HepG2 (cell line): ENCODE results near the gene GAS2L2.

Experiments
- EP300 ChIP-seq, 3 experiments: sonication (generic) in 1 of 3; formaldehyde crosslinking in 1 of 3; IDR thresholded peaks; 2 replicates each; pipeline versions ENCODE4 v1.5.1 to v1.6.1; 2011 to 2020; ENCODE audit warnings: low read depth in 2 of 3, low read length in 2 of 3, borderline replicate concordance in 1 of 3, improper control_type of control experiment in 1 of 3, mild to moderate bottlenecking in 1 of 3, missing genetic modification reagents in 1 of 3, moderate library complexity in 1 of 3
- HNRNPLL ChIP-seq: fragments of 200-400 bp; formaldehyde crosslinking; IDR thresholded peaks from 2 replicates; pipeline ENCODE4 v1.6.1; 2017; ENCODE audit warnings: mild to moderate bottlenecking, low read depth, low read length; ENCODE audit not compliant: poor library complexity, severe bottlenecking
- KDM1A ChIP-seq: IDR thresholded peaks from 2 replicates; pipeline ENCODE4 v1.6.1; 2016; ENCODE audit warnings: missing compliant biosample characterization
- MAFK ChIP-seq, 2 experiments: IDR thresholded peaks in 1 of 2; conservative IDR thresholded peaks in 1 of 2; 2 replicates each; pipeline ENCODE4 v1.6.1; 2011; ENCODE audit warnings: improper control_type of control experiment in 2 of 2, low read length in 2 of 2
- MTA1 ChIP-seq: sonication (generic); formaldehyde crosslinking; IDR thresholded peaks from 2 replicates; pipeline ENCODE4 v1.4.0; 2020; ENCODE audit warnings: missing genetic modification reagents, mild to moderate bottlenecking, borderline replicate concordance
- SMARCE1 ChIP-seq: fragments of 450-650 bp; IDR thresholded peaks from 2 replicates; pipeline ENCODE4 v1.6.1; 2017; ENCODE audit warnings: borderline replicate concordance
- TF ChIP-seq, protein P1 (sequence below): sonication (generic); formaldehyde crosslinking; IDR thresholded peaks from 2 replicates; pipeline ENCODE4 v1.9.0; 2021; ENCODE audit warnings: missing genetic modification reagents, mild to moderate bottlenecking, borderline replicate concordance
- TF ChIP-seq, protein P2 (sequence below): sonication (generic); formaldehyde crosslinking; IDR thresholded peaks from 2 replicates; pipeline ENCODE4 v1.4.0; 2020; ENCODE audit warnings: missing genetic modification reagents
- TF ChIP-seq, protein P3 (sequence below): sonication (generic); formaldehyde crosslinking; IDR thresholded peaks from 2 replicates; pipeline ENCODE4 v1.4.0; 2020; ENCODE audit warnings: low read depth, missing genetic modification reagents
- TF ChIP-seq, protein P4 (sequence below): sonication (generic); formaldehyde crosslinking; IDR thresholded peaks from 2 replicates; pipeline ENCODE4 v1.4.0; 2020; ENCODE audit warnings: low read depth, mild to moderate bottlenecking, missing genetic modification reagents
- TF ChIP-seq, protein P5 (sequence below): sonication (generic); formaldehyde crosslinking; IDR thresholded peaks from 2 replicates; pipeline ENCODE4 v1.8.1; 2023; ENCODE audit warnings: mild to moderate bottlenecking, inconsistent platforms, moderate library complexity, missing genetic modification reagents, borderline replicate concordance
- TF ChIP-seq, protein P6 (sequence below): sonication (generic); formaldehyde crosslinking; IDR thresholded peaks from 2 replicates; pipeline ENCODE4 v1.5.0; 2020; ENCODE audit warnings: mild to moderate bottlenecking, missing genetic modification reagents, moderate library complexity
- TF ChIP-seq, protein P7 (sequence below): IDR thresholded peaks from 2 replicates; pipeline ENCODE4 v1.6.1; 2018; ENCODE audit warnings: missing genetic modification reagents

DNA sequence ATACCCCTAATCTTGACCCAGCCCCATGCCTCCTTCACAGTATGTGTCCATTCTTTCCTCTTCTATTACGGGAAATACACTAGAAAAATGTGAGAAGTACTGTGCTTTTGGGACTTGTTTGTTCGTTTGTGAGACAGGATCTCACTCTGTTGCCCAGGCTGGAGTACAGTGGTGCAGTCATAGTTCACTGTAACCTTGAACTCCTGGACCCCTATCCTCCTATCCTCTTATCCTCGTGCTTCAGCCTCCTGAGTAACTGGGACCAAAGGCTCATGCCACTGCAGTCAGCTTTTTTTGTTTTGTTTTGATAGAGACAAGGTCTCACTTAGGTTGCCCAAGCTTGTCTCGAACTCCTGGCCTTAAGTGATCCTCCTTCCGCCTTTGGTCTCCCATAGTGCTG is 51.5 kb downstream of the GAS2L2 start:
- TF ChIP-seq MTA1, result no peak
- TF ChIP-seq, protein P1, sequence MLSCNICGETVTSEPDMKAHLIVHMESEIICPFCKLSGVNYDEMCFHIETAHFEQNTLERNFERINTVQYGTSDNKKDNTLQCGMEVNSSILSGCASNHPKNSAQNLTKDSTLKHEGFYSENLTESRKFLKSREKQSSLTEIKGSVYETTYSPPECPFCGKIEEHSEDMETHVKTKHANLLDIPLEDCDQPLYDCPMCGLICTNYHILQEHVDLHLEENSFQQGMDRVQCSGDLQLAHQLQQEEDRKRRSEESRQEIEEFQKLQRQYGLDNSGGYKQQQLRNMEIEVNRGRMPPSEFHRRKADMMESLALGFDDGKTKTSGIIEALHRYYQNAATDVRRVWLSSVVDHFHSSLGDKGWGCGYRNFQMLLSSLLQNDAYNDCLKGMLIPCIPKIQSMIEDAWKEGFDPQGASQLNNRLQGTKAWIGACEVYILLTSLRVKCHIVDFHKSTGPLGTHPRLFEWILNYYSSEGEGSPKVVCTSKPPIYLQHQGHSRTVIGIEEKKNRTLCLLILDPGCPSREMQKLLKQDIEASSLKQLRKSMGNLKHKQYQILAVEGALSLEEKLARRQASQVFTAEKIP (CRISPR knock-in tag), result no peak
- TF ChIP-seq, protein P2, sequence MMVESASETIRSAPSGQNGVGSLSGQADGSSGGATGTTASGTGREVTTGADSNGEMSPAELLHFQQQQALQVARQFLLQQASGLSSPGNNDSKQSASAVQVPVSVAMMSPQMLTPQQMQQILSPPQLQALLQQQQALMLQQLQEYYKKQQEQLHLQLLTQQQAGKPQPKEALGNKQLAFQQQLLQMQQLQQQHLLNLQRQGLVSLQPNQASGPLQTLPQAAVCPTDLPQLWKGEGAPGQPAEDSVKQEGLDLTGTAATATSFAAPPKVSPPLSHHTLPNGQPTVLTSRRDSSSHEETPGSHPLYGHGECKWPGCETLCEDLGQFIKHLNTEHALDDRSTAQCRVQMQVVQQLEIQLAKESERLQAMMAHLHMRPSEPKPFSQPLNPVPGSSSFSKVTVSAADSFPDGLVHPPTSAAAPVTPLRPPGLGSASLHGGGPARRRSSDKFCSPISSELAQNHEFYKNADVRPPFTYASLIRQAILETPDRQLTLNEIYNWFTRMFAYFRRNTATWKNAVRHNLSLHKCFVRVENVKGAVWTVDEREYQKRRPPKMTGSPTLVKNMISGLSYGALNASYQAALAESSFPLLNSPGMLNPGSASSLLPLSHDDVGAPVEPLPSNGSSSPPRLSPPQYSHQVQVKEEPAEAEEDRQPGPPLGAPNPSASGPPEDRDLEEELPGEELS (CRISPR knock-in tag), result no peak
- TF ChIP-seq HNRNPLL, result no peak
- no peak for TF ChIP-seq SMARCE1
- TF ChIP-seq, protein P3, sequence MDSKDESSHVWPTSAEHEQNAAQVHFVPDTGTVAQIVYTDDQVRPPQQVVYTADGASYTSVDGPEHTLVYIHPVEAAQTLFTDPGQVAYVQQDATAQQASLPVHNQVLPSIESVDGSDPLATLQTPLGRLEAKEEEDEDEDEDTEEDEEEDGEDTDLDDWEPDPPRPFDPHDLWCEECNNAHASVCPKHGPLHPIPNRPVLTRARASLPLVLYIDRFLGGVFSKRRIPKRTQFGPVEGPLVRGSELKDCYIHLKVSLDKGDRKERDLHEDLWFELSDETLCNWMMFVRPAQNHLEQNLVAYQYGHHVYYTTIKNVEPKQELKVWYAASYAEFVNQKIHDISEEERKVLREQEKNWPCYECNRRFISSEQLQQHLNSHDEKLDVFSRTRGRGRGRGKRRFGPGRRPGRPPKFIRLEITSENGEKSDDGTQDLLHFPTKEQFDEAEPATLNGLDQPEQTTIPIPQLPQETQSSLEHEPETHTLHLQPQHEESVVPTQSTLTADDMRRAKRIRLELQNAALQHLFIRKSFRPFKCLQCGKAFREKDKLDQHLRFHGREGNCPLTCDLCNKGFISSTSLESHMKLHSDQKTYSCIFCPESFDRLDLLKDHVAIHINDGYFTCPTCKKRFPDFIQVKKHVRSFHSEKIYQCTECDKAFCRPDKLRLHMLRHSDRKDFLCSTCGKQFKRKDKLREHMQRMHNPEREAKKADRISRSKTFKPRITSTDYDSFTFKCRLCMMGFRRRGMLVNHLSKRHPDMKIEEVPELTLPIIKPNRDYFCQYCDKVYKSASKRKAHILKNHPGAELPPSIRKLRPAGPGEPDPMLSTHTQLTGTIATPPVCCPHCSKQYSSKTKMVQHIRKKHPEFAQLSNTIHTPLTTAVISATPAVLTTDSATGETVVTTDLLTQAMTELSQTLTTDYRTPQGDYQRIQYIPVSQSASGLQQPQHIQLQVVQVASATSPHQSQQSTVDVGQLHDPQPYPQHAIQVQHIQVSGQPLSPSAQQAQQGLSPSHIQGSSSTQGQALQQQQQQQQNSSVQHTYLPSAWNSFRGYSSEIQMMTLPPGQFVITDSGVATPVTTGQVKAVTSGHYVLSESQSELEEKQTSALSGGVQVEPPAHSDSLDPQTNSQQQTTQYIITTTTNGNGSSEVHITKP (CRISPR knock-in tag), result no peak
- no peak for TF ChIP-seq KDM1A (CRISPR knock-in tag)
- TF ChIP-seq EP300 (IDR thresholded peaks at IDR 0.05; ENCODE audit: low read depth in 2 of 2, low read length in 2 of 2), result no peak
- no peak for TF ChIP-seq EP300 (CRISPR knock-in tag; IDR thresholded peaks at IDR 0.05; ENCODE audit: borderline replicate concordance)
- TF ChIP-seq, protein P4, sequence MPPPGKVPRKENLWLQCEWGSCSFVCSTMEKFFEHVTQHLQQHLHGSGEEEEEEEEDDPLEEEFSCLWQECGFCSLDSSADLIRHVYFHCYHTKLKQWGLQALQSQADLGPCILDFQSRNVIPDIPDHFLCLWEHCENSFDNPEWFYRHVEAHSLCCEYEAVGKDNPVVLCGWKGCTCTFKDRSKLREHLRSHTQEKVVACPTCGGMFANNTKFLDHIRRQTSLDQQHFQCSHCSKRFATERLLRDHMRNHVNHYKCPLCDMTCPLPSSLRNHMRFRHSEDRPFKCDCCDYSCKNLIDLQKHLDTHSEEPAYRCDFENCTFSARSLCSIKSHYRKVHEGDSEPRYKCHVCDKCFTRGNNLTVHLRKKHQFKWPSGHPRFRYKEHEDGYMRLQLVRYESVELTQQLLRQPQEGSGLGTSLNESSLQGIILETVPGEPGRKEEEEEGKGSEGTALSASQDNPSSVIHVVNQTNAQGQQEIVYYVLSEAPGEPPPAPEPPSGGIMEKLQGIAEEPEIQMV, result no peak
- TF ChIP-seq MAFK (conservative IDR thresholded peaks at IDR 0.05 in 1 of 2, IDR thresholded peaks at IDR 0.05 in 1 of 2; ENCODE audit: low read length in 2 of 2), result no peak
- TF ChIP-seq, protein P5, sequence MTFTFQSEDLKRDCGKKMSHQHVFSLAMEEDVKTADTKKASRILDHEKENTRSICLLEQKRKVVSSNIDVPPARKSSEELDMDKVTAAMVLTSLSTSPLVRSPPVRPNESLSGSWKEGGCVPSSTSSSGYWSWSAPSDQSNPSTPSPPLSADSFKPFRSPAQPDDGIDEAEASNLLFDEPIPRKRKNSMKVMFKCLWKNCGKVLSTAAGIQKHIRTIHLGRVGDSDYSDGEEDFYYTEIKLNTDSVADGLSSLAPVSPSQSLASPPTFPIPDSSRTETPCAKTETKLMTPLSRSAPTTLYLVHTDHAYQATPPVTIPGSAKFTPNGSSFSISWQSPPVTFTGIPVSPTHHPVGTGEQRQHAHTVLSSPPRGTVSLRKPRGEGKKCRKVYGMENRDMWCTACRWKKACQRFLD (CRISPR knock-in tag), result no peak
- TF ChIP-seq, protein P6, sequence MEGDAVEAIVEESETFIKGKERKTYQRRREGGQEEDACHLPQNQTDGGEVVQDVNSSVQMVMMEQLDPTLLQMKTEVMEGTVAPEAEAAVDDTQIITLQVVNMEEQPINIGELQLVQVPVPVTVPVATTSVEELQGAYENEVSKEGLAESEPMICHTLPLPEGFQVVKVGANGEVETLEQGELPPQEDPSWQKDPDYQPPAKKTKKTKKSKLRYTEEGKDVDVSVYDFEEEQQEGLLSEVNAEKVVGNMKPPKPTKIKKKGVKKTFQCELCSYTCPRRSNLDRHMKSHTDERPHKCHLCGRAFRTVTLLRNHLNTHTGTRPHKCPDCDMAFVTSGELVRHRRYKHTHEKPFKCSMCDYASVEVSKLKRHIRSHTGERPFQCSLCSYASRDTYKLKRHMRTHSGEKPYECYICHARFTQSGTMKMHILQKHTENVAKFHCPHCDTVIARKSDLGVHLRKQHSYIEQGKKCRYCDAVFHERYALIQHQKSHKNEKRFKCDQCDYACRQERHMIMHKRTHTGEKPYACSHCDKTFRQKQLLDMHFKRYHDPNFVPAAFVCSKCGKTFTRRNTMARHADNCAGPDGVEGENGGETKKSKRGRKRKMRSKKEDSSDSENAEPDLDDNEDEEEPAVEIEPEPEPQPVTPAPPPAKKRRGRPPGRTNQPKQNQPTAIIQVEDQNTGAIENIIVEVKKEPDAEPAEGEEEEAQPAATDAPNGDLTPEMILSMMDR (CRISPR knock-in tag), result no peak
- TF ChIP-seq, protein P7, sequence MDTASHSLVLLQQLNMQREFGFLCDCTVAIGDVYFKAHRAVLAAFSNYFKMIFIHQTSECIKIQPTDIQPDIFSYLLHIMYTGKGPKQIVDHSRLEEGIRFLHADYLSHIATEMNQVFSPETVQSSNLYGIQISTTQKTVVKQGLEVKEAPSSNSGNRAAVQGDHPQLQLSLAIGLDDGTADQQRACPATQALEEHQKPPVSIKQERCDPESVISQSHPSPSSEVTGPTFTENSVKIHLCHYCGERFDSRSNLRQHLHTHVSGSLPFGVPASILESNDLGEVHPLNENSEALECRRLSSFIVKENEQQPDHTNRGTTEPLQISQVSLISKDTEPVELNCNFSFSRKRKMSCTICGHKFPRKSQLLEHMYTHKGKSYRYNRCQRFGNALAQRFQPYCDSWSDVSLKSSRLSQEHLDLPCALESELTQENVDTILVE (CRISPR knock-in tag), result no peak
